ENCODE results near the gene CYSTM1.

The CYSTM1 gene

DNA sequence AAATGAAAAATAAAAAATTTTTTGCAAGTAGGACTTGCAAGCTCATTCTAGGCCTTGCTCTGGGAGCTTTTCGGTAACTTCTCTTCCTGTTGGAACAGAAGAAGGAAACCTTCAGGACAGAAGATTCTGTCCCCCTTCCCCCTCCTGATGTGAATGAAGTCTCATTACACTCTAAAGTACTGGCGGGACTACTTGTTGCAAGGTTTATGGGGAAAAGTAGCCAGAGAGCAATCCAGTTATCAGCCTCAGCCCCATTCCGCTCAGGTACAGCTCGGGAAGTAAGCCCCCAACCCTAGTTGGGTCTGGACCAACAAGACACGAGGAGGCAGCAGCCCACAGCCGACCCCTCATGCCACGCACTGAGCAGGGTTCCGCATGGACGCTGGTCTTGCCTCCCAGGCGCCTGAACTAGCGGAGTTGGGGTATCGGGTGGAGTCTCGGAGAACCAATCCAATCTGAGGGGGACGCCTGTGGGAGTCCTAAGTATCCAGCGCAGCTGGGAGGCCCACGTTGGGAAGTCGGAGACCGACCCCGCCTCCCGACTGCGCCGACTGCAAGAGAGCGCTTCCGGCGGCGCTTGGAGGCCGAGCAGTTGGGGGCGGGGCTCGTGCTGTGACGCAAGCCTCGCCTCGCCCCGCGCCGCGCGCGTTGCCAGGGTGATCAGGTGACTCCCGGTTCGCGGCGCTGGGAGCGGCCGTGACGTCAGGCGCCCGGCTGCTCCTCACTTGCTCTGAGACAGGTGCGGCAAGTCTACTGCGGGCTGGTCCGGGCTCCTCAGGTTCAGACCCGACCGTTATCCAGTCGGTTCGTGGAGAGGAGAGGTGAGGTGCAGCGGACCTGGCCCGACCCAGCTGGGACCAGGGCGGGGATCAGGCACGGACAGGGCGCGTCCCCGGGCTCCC is at the start of gene CYSTM1:
Gene CYSTM1, plus strand, starts transcription at position 724 of the 902 bp plus-strand sequence. CDS start 19,278 bp downstream, outside the sequence.
- in situ Hi-C loops (cut with MboI; ENCODE audit: low sequenced_read_pairs) = no loop called here

- in situ Hi-C loops (cut with MboI; ENCODE audit: low sequenced_read_pairs) = no loop called here
Measured at GRCh38 chr5:140125637-140126036, 49.4 kb upstream of the CYSTM1 start, which contains the start of gene IGIP. Gene IGIP (plus strand): TSS chr5:140125937. CDS start chr5:140128477, 2,540 bp downstream.

- in situ Hi-C loops (cut with MboI; ENCODE audit: low sequenced_read_pairs) = no loop called here
Measured at GRCh38 chr5:140126315-140127012, 48.5 kb upstream of the CYSTM1 start.

DNA sequence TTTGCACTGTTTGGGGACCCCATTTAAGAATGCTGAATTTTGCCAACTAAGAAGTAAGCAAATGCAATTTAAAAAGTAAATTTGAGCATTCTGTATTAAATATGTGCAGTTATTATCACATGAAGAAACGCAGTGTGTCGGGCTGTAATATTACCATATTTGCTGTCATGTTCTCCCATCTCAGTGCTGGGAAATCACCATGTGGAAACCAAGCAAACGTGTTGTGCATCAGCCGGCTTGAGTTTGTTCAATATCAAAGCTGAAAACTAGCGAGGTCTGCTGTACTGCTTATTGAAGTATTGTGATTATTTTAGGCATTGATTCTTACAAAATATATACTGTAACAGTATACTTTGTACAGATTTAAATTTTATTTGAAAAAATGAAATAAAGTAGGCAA is 46.6 kb upstream of the CYSTM1 start:
- in situ Hi-C loops (cut with MboI; ENCODE audit: low sequenced_read_pairs) = no loop called here

- in situ Hi-C loops (cut with MboI; ENCODE audit: low sequenced_read_pairs) = no loop called here
Measured at GRCh38 chr5:140130949-140131733, 43.8 kb upstream of the CYSTM1 start.

GRCh38 chr5:140131967-140132409 is 43.0 kb upstream of the CYSTM1 start:
- in situ Hi-C loops (cut with MboI; ENCODE audit: low sequenced_read_pairs) = no loop called here

DNA sequence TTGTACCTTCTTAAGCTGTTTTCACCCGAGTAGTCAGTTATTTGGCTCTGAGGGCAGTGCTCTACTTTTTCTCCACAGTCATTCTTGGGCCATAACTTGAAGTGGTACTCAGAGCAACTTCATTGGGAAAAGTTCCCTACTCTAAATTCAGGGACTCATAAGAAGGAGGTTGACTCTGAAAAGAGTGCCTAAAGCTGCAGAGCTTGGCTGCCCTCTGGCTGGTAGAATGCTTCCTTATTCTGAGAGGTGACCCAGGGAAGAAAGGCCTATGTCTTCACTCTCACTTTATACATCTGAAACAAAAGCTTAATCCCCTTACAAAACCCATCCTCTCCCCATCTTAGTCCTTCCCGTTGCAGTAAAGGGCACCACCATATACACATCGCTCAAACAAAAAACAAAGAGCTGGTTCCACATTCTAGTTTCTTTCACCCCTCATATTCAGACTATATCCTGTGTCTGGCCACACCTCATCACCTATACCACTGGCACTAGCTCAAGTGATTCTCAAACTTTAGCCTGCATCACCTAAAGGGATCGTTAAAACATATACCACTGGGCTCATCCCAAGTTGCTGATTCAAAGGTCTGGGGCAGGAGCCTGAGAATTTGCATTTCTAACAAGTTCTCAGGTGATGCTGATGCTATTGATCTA is 41.3 kb upstream of the CYSTM1 start:
- in situ Hi-C loops (cut with MboI; ENCODE audit: low sequenced_read_pairs) = no loop called here

- in situ Hi-C loops (cut with MboI; ENCODE audit: low sequenced_read_pairs) = no loop called here
Measured at GRCh38 chr5:140134277-140134935, 40.6 kb upstream of the CYSTM1 start.

DNA sequence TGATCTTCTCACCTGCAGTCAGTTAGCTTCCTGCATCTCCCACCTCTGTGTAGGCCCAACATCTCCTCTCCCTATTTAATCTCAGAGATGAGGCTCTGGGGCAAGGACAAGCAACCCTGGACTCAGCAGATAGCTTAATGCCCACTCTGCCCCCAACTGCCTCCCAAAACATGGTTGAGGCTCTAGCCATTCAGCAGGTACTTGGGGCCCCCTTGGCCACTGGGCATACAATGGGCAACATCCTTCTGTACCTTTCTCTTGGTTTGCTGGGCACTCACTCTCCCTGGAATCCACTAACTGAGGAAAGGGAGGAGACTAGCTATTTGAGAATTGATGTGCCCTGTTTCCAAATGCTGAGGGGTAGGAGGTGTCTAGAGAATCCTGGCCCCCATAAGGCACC is 39.9 kb upstream of the CYSTM1 start:
- in situ Hi-C loops (cut with MboI; ENCODE audit: low sequenced_read_pairs) = no loop called here

DNA sequence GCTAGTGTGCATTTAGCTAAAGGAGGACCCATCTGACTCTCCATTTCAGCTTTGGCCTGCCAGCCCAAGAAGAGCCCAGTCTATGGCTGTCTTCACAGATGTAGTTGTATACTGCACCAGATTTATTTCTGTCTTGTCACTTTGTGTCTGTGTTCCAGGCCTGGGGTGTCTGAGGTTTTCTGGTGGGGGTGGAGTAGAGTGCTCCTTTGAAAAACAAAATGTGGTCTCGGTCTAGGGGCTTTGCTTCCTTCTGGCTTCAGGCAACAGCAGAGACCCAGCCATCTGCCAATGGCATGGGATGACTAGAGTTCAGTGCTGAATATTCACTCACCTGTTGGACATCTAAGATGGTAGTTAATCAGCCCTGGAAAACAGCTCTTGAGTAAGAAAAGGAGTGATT is 38.4 kb upstream of the CYSTM1 start:
- in situ Hi-C loops (cut with MboI; ENCODE audit: low sequenced_read_pairs) = no loop called here

DNA sequence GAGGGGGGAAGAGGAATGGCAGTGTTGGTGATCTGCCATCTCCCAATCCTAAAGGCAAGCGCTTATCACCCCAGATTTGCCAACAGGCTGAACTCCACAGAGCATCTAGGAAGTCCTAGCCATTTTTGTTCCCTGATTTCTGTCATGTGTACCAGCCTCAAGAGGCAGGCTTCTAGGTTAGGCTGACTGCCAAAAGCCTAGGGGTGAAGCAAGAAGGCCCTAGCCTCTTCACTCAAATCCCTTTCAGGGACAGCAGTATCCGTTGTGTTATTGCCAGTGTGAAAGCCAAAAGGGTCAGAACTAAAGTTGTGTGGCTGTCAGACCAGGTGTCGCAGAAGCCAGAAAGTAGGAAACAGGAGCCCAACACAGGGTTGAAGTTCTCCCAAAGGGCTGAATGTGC is 34.6 kb upstream of the CYSTM1 start:
- in situ Hi-C loops (cut with MboI; ENCODE audit: low sequenced_read_pairs) = no loop called here

GRCh38 chr5:140141241-140141640 is 33.7 kb upstream of the CYSTM1 start:
- in situ Hi-C loops (cut with MboI; ENCODE audit: low sequenced_read_pairs) = no loop called here

DNA sequence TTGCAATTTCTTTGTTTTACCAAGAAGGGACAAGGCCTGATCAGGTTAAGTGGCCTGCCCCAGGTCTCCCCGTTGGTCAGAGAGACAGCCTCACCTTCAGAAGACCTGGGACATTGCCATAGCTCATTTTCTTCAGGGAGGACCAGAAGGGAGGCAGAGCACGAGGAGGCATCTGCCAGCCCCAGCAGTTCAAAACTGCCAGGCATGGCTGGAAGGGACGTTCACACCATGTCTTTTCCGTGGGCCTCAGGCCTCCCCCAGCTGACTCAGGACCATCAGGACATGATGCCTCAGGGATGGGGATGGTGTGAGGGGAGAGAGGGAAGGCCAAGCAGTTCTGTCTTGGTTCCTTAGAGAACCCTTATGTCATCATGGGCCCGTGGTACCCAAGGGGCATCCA is 32.7 kb upstream of the CYSTM1 start:
- in situ Hi-C loops (cut with MboI; ENCODE audit: low sequenced_read_pairs) = no loop called here

- in situ Hi-C loops (cut with MboI; ENCODE audit: low sequenced_read_pairs) = no loop called here
Measured at GRCh38 chr5:140142856-140143255, 32.1 kb upstream of the CYSTM1 start.

DNA sequence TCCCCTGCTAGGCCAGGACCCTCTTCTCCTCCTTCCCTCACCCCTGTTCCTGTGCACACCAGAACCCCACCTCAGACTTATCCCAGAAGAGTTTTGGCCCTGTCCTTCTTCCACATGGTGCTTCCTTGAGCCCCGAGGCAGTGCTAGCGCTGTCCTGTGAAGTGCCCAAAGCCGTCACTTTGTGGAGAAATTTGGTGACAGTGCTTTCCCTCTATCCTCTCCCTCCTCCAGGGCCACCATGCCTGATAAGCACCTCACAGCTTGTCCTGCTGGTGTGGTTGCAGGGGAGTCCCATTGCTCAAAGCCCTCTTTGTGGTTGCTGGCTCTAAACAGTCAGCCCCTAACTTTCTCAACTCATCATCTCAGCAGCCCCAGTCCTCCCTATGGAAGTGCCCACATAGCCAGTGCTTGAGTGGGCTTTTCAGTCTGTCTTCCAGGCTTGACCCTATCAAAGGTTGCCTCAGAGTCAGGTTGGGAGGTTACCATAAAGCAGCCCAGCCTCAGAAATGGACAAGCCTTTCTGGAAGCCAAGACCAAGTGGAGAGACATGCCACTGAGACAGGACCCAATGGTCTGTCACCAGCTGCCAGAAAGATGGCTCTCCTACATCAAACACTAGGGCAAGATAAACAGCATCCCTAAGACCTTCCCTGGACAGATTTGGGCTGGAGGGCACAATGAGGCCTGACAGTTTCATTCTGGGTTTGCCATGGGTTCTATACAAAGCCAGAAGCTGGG is 31.3 kb upstream of the CYSTM1 start:
- in situ Hi-C loops (cut with MboI; ENCODE audit: low sequenced_read_pairs) = no loop called here

- in situ Hi-C loops (cut with MboI; ENCODE audit: low sequenced_read_pairs) = no loop called here
Measured at GRCh38 chr5:140145256-140145655, 29.7 kb upstream of the CYSTM1 start.

- in situ Hi-C loops (cut with MboI; ENCODE audit: low sequenced_read_pairs) = no loop called here
Measured at GRCh38 chr5:140145818-140146522, 29.0 kb upstream of the CYSTM1 start.

DNA sequence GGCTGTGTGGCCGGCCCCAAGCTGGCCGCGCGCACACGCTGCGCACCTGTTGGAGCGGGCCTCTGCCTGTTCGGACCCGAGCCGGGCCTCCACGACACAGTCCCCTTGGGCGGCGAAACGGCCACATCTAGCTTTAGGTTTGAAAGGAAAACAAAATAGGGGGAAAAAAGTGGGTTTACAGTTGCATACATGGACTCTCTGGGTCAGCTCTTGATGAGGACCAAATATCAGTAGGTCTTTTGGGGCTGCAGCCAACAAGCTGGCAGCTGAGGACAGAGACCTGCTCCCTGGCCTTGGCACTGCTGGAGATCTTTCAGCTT is 28.5 kb upstream of the CYSTM1 start:
- in situ Hi-C loops (cut with MboI; ENCODE audit: low sequenced_read_pairs) = no loop called here

- in situ Hi-C loops (cut with MboI; ENCODE audit: low sequenced_read_pairs) = no loop called here
Measured at GRCh38 chr5:140147460-140147859, 27.5 kb upstream of the CYSTM1 start.
